Esophagus squamous epithelium (tissue), 4 donors: ENCODE results near the gene PITHD1.

Experiments used
- CTCF ChIP-seq, 6 experiments: fragments of 450-650 bp in 4 of 6; fragments of 200-600 bp in 2 of 6; sonication (generic) in 2 of 6; IDR thresholded peaks; one replicate each; pipeline ENCODE4 v1.5.1; 2016 to 2019; ENCODE audit warnings: antibody characterized with exemption in 6 of 6, mild to moderate bottlenecking in 4 of 6, moderate library complexity in 4 of 6
- POLR2A ChIP-seq, 4 donors: fragments of 450-650 bp; IDR thresholded peaks; one replicate each; pipeline ENCODE4 v1.6.1; 2017; ENCODE audit warnings: antibody characterized with exemption in 4 of 4, mild to moderate bottlenecking in 4 of 4, moderate library complexity in 3 of 4

GRCh38 chr1:23732363-23733224 is 45.6 kb upstream of the PITHD1 start:
- TF ChIP-seq CTCF (IDR thresholded peaks at IDR 0.05) (no peak), POLR2A (IDR thresholded peaks at IDR 0.05) (no peak)
